ENCODE measurements around the gene IQSEC3.

The IQSEC3 gene

GRCh38 chr12:145369-145960 lies 78.9 kb downstream of the IQSEC3 start:
- ChIA-PET CTCF (interaction anchor here (1.0 to 4.0 kb wide), 4 partner anchors 8 to 74 kb away, joined by 3 to 22 read pairs (median 4); no protein-coding TSS in a partner anchor), POLR2A (no interaction called here)
- Histone ChIP-seq H3K27ac (ENCODE audit: insufficient read depth in 1 of 2, low read depth in 1 of 2, low read length in 2 of 2, poor library complexity in 1 of 2, severe bottlenecking in 2 of 2) (no peak overlapping the region), H3K9me3 (ENCODE audit: control extremely low read depth in 1 of 5, control insufficient read depth in 4 of 5, insufficient read depth in 2 of 5, low read depth in 1 of 5, low read length in 4 of 5) (no peaks in the 10 kb centered on the region), H3K4me1 (ENCODE audit: control extremely low read depth in 1 of 4, control insufficient read depth in 4 of 4, insufficient read depth in 4 of 4, low read length in 3 of 4) (peaks cover 0 to 14% (median 8%) of the 10 kb centered on the region in 4 experiments), H3K27me3 (replicated peaks in 2 of 5; ENCODE audit: control insufficient read depth in 4 of 5, insufficient read depth in 5 of 5, low read length in 4 of 5) (no peaks in the 10 kb centered on the region), H3K4me3 (ENCODE audit: control insufficient read depth in 1 of 7, extremely low read depth in 1 of 7, insufficient read depth in 4 of 7, low read depth in 2 of 7, low read length in 6 of 7) (no peak overlapping the region), H3K36me3 (ENCODE audit: control insufficient read depth in 4 of 4, insufficient read depth in 4 of 4, low read length in 3 of 4) (peaks cover 0 to 26% (median 0%) of the 10 kb centered on the region in 4 experiments)
- DNase-seq: no peak
- WGBS (ENCODE audit: insufficient coverage): 93% methylated on average over 14 of the region's 14 CpGs

GRCh38 chr12:147242-147641 lies 80.7 kb downstream of the IQSEC3 start:
- no peak for DNase-seq
- H3K4me3 ChIP-seq (ENCODE audit: control insufficient read depth in 1 of 7, extremely low read depth in 1 of 7, insufficient read depth in 4 of 7, low read depth in 2 of 7, low read length in 6 of 7): no peak overlapping the region
- peaks cover 0 to 18% (median 0%) of the 10 kb centered on the region in 4 experiments for H3K36me3 ChIP-seq (ENCODE audit: control insufficient read depth in 4 of 4, insufficient read depth in 4 of 4, low read length in 3 of 4)
- H3K27ac ChIP-seq (ENCODE audit: insufficient read depth in 1 of 2, low read depth in 1 of 2, low read length in 2 of 2, poor library complexity in 1 of 2, severe bottlenecking in 2 of 2): no peak overlapping the region
- CTCF ChIA-PET: interaction anchor here (1.1 to 2.4 kb wide), 3 partner anchors 8 to 12 kb away, joined by 3 to 11 read pairs (median 3); no protein-coding TSS in a partner anchor
- no peaks in the 10 kb centered on the region for H3K27me3 ChIP-seq (replicated peaks in 2 of 5; ENCODE audit: control insufficient read depth in 4 of 5, insufficient read depth in 5 of 5, low read length in 4 of 5)
- POLR2A ChIA-PET: no interaction called here
- H3K9me3 ChIP-seq (ENCODE audit: control extremely low read depth in 1 of 5, control insufficient read depth in 4 of 5, insufficient read depth in 2 of 5, low read depth in 1 of 5, low read length in 4 of 5): no peaks in the 10 kb centered on the region
- peaks cover 0 to 9% (median 0%) of the 10 kb centered on the region in 4 experiments for H3K4me1 ChIP-seq (ENCODE audit: control extremely low read depth in 1 of 4, control insufficient read depth in 4 of 4, insufficient read depth in 4 of 4, low read length in 3 of 4)
- 96% methylated on average over 9 of the region's 9 CpGs for WGBS (ENCODE audit: insufficient coverage)

GRCh38 chr12:148676-149416 lies 82.3 kb downstream of the IQSEC3 start:
- Histone ChIP-seq H3K9me3 (ENCODE audit: control extremely low read depth in 1 of 5, control insufficient read depth in 4 of 5, insufficient read depth in 2 of 5, low read depth in 1 of 5, low read length in 4 of 5) (no peaks in the 10 kb centered on the region), H3K4me1 (ENCODE audit: control extremely low read depth in 1 of 4, control insufficient read depth in 4 of 4, insufficient read depth in 4 of 4, low read length in 3 of 4) (peaks cover 0 to 13% (median 8%) of the 10 kb centered on the region in 4 experiments), H3K27ac (ENCODE audit: insufficient read depth in 1 of 2, low read depth in 1 of 2, low read length in 2 of 2, poor library complexity in 1 of 2, severe bottlenecking in 2 of 2) (no peak overlapping the region), H3K27me3 (replicated peaks in 2 of 5; ENCODE audit: control insufficient read depth in 4 of 5, insufficient read depth in 5 of 5, low read length in 4 of 5) (no peaks in the 10 kb centered on the region), H3K36me3 (ENCODE audit: control insufficient read depth in 4 of 4, insufficient read depth in 4 of 4, low read length in 3 of 4) (peaks cover 0 to 12% (median 0%) of the 10 kb centered on the region in 4 experiments), H3K4me3 (ENCODE audit: control insufficient read depth in 1 of 7, extremely low read depth in 1 of 7, insufficient read depth in 4 of 7, low read depth in 2 of 7, low read length in 6 of 7) (no peak overlapping the region)
- CTCF ChIA-PET: interaction anchor here (0.9 to 2.4 kb wide), 6 partner anchors 10 to 38 kb away, joined by 3 to 11 read pairs (median 4); no protein-coding TSS in a partner anchor
- POLR2A ChIA-PET: no interaction called here
- 92% methylated on average over 13 of the region's 18 CpGs for WGBS (ENCODE audit: insufficient coverage)
- no peak for DNase-seq

GRCh38 chr12:151579-151978 lies 85.0 kb downstream of the IQSEC3 start:
- CTCF ChIA-PET: interaction anchor here (0.9 to 4.1 kb wide), 6 partner anchors 14 to 70 kb away, joined by 3 to 40 read pairs (median 8); no protein-coding TSS in a partner anchor
- WGBS (ENCODE audit: insufficient coverage): 98% methylated on average over 5 of the region's 5 CpGs
- no peaks in the 10 kb centered on the region for H3K27me3 ChIP-seq (replicated peaks in 2 of 5; ENCODE audit: control insufficient read depth in 4 of 5, insufficient read depth in 5 of 5, low read length in 4 of 5)

GRCh38 chr12:152440-152839 lies 85.9 kb downstream of the IQSEC3 start:
- CTCF ChIA-PET: interaction anchor here (0.9 to 4.1 kb wide), 19 partner anchors 9 to 72 kb away, joined by 3 to 40 read pairs (median 7); no protein-coding TSS in a partner anchor
- H3K9me3 ChIP-seq (ENCODE audit: control extremely low read depth in 1 of 5, control insufficient read depth in 4 of 5, insufficient read depth in 2 of 5, low read depth in 1 of 5, low read length in 4 of 5): no peaks in the 10 kb centered on the region
- no peak overlapping the region for H3K4me3 ChIP-seq (ENCODE audit: control insufficient read depth in 1 of 7, extremely low read depth in 1 of 7, insufficient read depth in 4 of 7, low read depth in 2 of 7, low read length in 6 of 7)
- POLR2A ChIA-PET: no interaction called here
- H3K4me1 ChIP-seq (ENCODE audit: control extremely low read depth in 1 of 4, control insufficient read depth in 4 of 4, insufficient read depth in 4 of 4, low read length in 3 of 4): peaks cover 0 to 12% (median 7%) of the 10 kb centered on the region in 4 experiments
- WGBS (ENCODE audit: insufficient coverage): 78% methylated on average over 1 of the region's 3 CpGs
- H3K36me3 ChIP-seq (ENCODE audit: control insufficient read depth in 4 of 4, insufficient read depth in 4 of 4, low read length in 3 of 4): peaks cover 0 to under 1% (median 0%) of the 10 kb centered on the region in 4 experiments
- H3K27me3 ChIP-seq (replicated peaks in 2 of 5; ENCODE audit: control insufficient read depth in 4 of 5, insufficient read depth in 5 of 5, low read length in 4 of 5): no peaks in the 10 kb centered on the region
- no peak overlapping the region for H3K27ac ChIP-seq (ENCODE audit: insufficient read depth in 1 of 2, low read depth in 1 of 2, low read length in 2 of 2, poor library complexity in 1 of 2, severe bottlenecking in 2 of 2)
- DNase-seq: no peak

More at GRCh38 chr12:151579-151978, 85.0 kb downstream of the IQSEC3 start:
- POLR2A ChIA-PET: no interaction called here
- peaks cover 0 to 12% (median 7%) of the 10 kb centered on the region in 4 experiments for H3K4me1 ChIP-seq (ENCODE audit: control extremely low read depth in 1 of 4, control insufficient read depth in 4 of 4, insufficient read depth in 4 of 4, low read length in 3 of 4)
- H3K9me3 ChIP-seq (ENCODE audit: control extremely low read depth in 1 of 5, control insufficient read depth in 4 of 5, insufficient read depth in 2 of 5, low read depth in 1 of 5, low read length in 4 of 5): no peaks in the 10 kb centered on the region
- no peak overlapping the region for H3K27ac ChIP-seq (ENCODE audit: insufficient read depth in 1 of 2, low read depth in 1 of 2, low read length in 2 of 2, poor library complexity in 1 of 2, severe bottlenecking in 2 of 2)
- no peak for DNase-seq
- no peak overlapping the region for H3K4me3 ChIP-seq (ENCODE audit: control insufficient read depth in 1 of 7, extremely low read depth in 1 of 7, insufficient read depth in 4 of 7, low read depth in 2 of 7, low read length in 6 of 7)
- peaks cover 0 to 4% (median 0%) of the 10 kb centered on the region in 4 experiments for H3K36me3 ChIP-seq (ENCODE audit: control insufficient read depth in 4 of 4, insufficient read depth in 4 of 4, low read length in 3 of 4)

GRCh38 chr12:153080-153746 lies 86.6 kb downstream of the IQSEC3 start:
- Histone ChIP-seq H3K27me3 (replicated peaks in 2 of 5; ENCODE audit: control insufficient read depth in 4 of 5, insufficient read depth in 5 of 5, low read length in 4 of 5) (no peaks in the 10 kb centered on the region), H3K27ac (ENCODE audit: insufficient read depth in 1 of 2, low read depth in 1 of 2, low read length in 2 of 2, poor library complexity in 1 of 2, severe bottlenecking in 2 of 2) (no peak overlapping the region), H3K36me3 (ENCODE audit: control insufficient read depth in 4 of 4, insufficient read depth in 4 of 4, low read length in 3 of 4) (peaks cover 0 to 4% (median 0%) of the 10 kb centered on the region in 4 experiments), H3K9me3 (ENCODE audit: control extremely low read depth in 1 of 5, control insufficient read depth in 4 of 5, insufficient read depth in 2 of 5, low read depth in 1 of 5, low read length in 4 of 5) (no peaks in the 10 kb centered on the region), H3K4me1 (ENCODE audit: control extremely low read depth in 1 of 4, control insufficient read depth in 4 of 4, insufficient read depth in 4 of 4, low read length in 3 of 4) (peaks cover 0 to 12% (median 7%) of the 10 kb centered on the region in 4 experiments), H3K4me3 (ENCODE audit: control insufficient read depth in 1 of 7, extremely low read depth in 1 of 7, insufficient read depth in 4 of 7, low read depth in 2 of 7, low read length in 6 of 7) (no peak overlapping the region)
- 11% methylated on average over 9 of the region's 11 CpGs for WGBS (ENCODE audit: insufficient coverage)
- POLR2A ChIA-PET: no interaction called here
- CTCF ChIA-PET: interaction anchor here (0.9 to 4.1 kb wide), 29 partner anchors 8 to 98 kb away, joined by 3 to 40 read pairs (median 5); no protein-coding TSS in a partner anchor
- peak; percentile 80 to 86 (median 82) for DNase-seq

Data from common myeloid progenitor, CD34-positive (primary cell).